NCI-H1694 treated with DMSO at 0.1 percent for 48 hours (cell line): ENCODE measurements around the gene WWOX.

Experiments
- DNase-seq: peaks from one replicate; lab custom pipeline; 2025; lab: John Stamatoyannopoulos, UW

WWOX gene

DNA sequence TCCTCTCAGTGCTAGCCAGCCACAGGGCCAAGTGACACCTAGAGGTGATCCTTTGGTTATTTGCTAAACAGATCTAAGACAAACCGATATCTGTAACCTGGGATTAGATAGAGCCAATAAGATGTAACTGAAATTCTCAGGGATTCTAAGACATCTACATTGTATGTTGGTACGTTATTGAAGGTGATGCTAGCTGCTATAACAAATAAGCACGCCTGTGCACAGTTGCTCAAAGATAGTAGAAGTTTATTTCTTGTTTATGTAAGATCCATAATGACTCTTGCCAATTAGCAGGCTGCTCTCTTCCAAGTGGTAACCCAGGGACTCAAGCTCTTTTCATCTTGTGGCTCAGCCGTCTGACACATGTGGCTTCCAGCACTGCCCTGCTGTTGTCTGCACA lies 370.3 kb downstream of the WWOX start:
- DNase-seq, result no peak

DNA sequence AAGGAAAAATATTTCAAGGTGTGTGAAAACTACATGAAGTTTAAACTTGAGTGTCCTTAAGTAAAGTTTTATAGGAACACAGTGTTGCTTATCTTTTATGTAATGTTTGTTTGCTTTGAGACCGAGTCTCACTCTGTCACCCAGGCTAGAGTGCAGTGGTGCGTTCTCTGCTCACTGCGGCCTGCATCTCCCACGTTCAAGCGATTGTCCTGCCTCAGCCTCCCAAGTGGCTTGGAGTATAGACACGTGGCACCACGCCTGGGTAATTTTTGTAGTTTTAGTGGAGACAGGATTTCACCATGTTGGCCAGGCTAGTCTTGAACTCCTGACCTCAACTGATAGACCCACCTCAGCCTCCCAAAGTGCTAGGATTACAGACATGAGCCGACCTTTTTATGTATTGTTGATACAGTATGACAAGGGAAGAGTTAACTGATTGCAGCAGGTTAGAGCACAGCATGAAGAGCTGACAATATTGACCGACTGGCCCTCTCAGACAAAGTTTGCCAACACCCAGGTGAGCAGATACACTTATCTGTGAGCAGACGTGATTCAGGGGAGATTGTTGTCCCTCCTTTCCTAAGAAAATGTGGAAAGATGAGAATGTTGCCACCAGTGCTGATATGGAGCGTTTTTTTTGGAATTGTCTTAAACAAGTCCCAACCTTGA lies 373.7 kb downstream of the WWOX start:
- no peak for DNase-seq

DNA sequence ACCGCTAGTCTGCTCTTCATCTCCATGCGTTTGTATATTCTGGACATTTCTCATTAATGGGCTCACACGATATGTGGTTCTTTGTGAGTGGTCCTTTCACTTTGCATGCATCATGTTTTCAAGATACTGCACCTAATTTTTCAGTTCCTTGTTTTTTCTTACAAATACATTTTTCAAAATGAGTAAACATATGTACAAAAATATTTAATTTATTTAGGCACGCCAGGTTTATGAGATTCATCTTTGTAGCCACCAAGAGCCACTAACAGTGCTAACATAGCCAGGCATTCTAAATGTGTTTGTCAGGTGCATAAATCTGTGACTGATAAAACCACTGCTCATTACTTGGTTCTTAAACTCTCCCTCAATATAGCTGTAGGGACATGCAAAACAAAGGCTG lies 375.3 kb downstream of the WWOX start:
- no peak for DNase-seq

DNA sequence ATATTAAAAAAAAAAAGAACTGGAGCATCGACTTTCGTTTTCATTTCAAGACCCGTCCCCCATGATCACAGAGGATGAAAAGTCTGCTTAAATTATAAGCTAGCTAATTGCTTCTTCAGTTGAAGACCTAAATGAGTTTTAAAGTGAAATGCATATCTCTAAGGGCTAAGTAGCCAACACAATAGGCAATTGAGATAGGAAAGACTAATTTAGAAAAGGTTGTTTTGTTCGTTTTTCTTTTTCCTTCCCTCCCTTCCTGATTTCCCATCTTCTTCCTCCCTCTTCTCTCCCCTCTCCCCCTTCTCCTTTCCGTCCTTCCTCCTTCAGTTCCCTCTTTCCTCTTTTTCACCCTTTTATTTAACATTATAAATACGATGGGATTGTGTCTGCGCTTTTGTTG lies 377.2 kb downstream of the WWOX start:
- no peak for DNase-seq

DNA sequence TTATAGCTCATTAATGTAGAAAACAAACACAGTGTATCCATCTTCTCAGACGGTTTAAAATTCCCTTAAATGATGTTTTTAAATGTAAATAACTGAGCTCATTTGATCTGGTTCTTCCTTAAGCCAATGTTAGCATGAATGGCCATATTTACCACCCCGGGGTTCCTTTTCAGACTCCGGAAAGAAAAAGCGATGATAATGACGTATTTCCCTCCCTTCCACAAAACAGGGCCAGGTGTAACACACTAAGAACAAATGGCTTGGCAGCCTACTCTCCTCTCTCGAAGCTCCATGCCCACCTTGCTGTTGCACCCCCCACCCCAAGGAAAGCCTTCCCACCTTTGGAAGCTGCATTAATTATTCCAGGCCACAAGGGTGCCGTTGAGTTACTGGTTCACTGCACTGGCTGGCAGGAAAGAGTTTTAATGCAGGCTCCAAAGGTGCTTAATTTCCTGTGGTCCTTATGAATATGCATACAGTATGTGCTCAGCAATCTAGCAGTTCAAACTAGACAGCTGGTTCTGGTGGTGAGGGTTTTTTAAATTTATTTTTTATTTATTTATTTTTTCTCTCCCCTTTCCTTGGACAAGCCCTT lies 378.9 kb downstream of the WWOX start:
- DNase-seq, result no peak

DNA sequence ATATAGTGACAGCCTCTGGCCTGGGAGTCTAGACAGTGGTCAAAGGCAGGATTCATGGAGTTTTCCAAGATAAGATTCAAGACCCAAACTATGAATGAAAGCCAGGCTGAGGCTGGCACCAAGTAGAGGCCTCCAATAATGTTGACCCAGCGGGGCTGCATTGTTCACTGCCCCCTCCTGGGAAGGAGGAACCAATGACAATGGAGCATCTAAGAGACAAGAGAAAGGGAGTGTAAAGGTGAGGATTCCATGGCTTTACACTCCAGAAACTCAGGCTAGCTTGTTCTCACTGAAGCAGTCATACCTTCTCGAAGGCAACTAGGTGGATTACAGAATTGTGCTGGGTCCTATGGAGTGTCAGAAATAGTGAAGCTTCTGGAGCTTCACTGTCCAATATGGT lies 380.3 kb downstream of the WWOX start:
- DNase-seq, result no peak

DNA sequence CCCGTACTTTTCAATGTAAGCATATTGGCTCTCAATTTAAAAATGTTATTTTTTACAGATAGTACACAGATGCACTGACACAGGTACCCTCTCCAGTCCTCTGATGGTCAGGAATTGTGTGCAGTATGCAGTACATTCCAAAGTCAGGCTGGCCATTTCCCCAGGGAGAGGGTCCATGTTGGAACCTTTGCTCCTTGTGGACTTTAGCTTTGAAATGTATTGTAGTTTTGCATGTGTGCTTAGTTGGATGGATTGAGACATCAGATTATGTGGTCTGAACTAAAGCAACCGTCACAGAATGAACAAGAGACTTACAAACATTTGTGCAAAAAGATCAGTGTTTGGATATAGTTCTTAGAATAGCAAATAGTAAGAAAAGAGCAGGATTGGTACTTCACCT lies 381.1 kb downstream of the WWOX start:
- no peak for DNase-seq

DNA sequence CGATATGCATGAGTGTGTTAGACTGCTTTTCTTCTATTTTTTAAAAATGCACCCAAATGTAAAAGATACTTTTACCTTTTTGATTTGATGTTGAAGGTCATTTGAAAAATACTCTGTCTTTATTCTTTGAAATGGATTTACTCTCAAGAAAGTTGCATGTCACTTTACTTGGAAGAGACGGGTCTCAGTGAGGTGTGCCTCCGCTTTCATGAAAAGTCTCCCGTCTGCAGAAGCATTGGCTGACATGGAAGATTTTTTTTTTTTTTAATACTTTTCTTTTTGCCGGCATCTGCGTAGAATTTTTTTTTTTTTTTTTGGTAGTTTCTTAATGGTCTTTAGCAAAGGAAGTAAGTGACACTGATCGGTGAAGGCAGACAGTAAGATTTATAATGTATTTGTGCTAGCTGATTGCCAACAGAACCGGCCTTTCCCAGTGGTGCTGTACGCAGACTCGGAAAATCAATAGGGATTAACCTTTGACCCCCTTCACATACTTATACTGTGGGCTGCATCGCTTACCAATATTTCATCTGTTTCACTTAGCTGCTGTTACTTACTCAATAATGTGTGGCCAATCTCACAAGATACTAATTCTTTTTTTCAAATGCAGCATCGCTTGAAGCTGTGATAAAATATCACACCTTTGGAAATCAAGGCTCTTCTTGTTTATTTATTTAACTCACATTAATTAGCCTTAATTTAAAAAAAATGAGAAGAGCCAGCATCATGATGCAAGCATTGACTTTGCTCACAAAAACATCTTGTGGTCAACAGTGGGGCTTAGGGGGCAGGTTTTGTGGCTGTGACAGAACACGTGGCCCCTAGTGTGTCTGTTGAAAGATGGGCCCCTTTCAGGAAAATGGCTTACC lies 383.9 kb downstream of the WWOX start:
- no peak for DNase-seq

DNA sequence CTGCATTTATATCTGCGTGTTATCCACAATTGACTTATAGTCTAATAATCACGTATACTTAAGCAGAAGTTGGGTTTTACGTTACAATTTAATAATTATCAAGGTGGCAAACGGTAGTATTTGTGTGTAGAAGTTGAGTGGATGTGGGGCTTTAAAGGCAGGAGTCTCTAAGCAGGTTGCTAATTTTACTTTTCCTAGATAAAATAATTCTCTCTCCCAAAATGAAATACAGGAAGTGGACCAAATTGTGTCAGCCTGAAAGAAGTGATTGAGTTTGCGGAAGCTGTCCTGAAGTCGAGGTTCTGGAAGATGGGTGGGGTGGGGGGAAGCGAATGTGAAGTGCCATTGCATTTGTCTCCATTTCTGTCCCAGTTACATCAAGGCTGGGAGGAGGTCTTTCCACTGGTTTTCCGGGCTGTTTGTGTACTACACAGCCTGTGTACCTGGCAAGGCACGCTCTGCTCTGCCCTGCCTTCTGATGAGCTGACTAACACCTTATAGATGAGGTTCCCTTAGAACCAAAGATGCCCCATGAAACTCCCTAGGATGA lies 385.1 kb downstream of the WWOX start:
- no peak for DNase-seq

DNA sequence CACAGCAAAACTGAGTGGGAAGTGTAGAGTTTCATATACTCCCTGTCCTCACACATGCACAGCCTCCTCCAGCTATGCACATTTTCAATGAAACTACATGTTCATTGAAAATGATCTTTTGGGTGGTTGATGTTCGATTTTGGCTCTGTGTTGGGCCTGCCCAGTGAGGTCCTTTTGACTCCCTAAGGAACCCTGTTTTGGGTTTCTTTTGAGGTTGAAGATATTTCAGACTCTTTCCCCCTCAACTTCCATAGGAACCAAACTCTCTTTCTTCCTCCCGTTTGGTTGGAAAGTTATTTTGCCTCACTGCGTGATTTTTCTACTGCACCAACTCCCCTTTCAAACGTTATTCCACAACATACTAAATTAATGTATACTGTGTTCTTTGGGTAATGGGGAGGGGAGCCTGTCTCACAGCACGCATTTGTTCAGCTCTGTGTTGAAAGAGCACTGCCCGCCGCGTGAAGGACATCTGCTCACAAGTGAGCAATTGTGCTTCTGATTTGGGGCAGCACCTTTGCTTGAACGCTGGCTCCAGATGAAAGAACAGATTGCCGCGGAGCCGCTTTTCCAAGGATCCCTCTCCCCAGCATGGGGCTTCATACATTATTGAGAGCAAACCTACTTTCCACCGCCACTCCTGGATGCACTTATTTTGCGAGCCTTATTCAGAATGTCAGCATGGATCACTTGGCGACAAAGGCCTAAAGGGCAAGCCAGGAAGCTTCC lies 385.9 kb downstream of the WWOX start:
- no peak for DNase-seq

DNA sequence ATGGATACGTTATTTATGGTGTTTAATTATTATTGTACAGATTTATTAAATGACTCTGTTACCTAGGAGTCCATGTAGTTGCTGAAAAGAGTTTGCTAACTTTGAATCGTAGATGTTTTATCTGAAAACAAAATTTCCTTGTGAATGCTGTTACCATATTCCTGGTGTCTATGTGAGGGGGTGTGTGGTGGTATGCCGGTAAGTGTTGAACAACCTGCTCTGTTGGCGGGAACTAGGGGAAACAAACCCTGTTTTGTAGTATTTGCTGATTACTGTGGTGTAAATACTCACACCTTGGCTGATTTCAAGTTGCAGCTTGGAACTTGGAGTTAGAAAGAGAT lies 386.4 kb downstream of the WWOX start:
- no peak for DNase-seq

DNA sequence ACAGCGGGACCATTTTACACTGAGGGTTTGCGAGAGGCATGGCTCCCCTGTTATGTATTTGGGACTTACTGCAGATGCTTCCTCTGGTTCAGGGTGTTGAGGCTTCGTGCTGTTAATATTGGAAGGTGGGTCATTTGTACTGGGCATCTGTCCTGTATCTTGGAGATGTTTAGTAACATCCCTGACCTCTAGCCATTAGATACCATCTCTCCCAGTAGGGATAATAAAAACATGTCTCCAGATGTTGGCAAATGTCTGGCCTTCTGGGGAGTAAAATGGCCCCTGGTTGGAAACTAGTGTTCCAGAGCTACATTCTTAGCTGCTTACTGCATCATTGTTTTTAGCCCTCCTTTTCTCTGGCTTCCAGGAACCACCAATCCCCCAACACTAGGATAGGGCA lies 388.0 kb downstream of the WWOX start:
- no peak for DNase-seq

DNA sequence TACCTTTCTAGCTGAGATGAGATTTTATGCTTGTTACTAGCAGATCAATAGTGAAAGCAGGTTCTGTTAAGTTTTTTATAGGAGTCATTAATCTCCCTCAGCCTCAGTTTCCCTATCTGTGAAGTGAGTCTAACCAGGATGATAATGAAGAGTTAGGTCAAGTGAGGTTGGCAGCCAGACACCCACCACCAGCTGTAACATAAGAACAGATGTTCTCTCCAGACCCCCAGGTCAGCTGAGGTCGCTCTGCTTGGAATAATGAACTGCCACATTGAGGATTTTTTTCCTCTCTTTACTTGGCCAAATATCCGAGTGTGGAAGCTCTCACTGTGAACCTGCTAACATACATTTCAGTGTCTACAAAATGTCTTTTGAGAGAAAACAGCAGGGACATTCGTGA lies 389.6 kb downstream of the WWOX start:
- no peak for DNase-seq

DNA sequence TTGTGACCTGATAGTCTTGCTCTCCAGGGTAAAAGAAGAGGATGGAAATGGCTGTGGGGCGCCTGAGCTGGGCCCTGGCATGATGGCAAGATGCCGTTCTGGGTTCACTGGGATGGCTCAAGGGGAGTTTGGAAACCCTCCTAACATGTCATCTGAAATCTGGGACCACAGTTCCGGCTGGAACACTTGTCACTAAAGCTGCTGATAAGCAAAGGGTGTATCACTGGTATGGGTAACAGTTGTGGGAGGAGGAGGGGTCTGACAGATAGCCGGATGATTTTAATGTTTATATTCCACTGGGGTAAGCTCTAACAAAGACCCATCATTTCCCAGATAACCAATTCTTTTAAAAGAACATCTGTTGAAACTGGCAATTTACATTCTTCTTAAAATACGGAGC lies 390.2 kb downstream of the WWOX start:
- DNase-seq, result no peak

DNA sequence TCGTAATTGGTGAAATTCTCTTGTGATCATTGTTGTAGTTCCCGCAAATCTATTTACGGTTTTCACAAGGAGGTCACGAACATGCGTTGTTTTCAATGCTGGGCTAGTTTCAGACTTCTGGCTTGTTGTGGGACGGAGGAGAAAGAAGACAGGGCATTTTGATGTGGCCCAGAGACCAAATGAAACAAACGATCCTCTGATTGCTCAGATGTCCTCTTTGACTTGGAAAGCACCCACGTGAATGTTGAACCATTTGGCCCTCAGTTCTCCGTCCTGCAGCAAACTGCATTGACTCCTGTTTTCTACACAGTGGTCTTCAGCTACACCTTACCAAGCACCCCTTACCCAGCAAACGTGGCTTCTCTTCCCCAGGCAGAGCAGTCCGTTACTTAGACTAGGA lies 391.0 kb downstream of the WWOX start:
- DNase-seq, result no peak

DNA sequence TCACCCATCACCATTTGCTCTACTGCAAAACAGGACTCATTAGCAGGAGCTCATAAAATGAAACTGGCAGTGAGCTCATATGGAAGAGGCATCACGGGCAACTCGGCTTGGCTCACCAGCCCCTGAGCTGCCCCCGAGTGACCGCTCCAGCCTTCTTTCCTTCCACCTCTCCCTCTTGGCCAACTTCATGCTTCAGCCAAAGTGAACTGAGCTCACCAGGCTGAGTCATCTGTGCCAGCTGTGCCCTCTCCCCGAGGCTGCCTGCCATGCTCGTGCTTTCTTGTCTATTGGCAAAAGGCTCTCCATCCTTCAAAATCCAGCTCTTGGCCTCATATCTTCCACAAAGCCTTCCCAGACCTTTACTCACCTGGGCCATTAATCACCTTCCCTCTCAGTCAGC lies 391.4 kb downstream of the WWOX start:
- DNase-seq, result no peak

DNA sequence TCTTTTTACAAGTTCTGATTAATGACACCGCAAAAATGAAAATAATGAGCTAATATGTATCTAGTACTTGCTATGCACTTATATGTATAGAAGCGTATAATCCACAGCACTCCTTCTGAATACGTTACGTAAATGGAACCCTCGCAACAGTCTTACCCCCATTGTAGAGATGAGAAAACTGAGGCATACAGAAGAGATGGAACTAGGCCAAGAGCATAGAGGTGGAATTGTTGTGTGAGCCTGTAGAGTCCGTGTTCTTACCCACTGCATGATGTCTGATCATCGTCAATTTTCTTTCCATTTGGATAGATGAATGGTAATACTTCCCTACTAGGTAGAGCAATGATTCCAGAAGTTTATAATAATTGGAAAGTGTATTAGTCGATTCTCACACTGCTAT lies 394.1 kb downstream of the WWOX start:
- no peak for DNase-seq

DNA sequence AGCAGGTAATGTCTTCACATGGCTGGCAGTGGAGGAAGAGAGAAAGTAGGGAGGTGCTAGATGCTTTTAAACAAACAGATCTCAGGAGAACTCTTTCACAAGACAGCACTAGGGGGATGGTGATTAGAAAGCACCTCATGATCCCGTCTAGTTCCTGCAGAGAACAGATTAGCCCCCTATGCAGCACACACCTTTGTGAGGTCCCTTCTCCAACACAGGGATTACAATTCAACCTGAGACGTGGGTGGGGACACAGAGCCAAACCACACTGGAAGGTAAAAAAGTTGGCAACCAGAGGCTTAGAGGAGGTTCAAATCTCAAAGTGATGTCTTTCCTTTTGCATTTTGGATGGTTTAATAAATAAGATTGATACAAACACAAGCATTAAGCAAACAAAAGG lies 394.7 kb downstream of the WWOX start:
- DNase-seq, result no peak

DNA sequence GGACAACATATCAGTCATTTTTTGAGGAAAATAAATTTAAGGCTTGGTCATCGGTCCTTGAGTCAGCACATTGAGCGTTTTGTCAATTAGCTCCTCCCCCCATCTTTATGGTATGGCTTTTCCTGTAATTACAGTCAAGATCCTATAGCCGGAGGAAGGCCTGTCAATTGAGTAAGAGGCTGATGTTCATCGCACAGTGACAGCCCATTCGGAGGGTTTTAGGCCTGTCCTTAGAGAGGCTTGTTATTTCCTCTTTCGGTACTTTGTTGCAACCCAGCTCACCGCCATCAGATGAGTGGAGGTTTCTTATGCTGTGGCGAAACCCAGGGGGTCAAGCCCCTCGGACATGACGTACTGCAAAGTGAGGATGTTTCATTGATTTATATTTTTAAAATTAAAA lies 395.2 kb downstream of the WWOX start:
- DNase-seq, result no peak

DNA sequence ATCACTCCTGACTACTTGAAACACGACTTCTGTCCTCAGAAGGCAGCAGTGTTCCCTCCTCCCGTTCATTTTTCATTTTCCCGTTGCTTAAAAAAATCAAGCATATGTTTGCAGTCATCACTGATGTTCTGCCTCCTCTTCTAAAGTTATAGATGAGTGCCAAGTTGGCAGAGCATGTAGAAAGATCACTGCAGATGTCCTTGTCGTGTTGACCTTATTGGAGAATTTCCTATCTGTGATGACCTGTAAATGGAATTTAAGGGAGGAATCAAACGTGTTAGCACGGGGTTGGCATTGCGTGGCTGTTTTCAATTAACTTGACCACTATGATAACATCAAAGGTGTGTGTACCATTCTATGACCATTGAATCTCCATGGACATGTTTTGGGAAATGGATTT lies 396.7 kb downstream of the WWOX start:
- DNase-seq, result no peak

DNA sequence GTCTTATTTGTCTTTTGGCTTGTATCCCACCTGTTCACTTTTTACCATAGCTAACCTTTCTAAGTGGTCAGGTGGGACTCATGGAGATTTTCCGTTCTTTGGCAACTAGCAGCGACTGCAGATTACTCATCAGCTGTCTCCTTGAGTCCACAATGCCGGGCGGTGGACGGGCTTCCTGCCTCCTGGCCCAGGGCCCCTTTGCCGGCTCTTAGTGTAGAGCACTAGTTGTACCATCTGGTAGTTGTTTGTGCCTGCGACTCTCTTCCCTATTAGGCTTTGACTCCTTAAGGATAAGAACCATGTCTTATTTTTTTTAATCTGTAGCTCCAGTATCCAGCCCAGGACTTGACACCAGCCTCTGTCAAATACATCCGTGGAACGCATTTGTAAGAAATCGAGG lies 399.9 kb downstream of the WWOX start:
- no peak for DNase-seq

DNA sequence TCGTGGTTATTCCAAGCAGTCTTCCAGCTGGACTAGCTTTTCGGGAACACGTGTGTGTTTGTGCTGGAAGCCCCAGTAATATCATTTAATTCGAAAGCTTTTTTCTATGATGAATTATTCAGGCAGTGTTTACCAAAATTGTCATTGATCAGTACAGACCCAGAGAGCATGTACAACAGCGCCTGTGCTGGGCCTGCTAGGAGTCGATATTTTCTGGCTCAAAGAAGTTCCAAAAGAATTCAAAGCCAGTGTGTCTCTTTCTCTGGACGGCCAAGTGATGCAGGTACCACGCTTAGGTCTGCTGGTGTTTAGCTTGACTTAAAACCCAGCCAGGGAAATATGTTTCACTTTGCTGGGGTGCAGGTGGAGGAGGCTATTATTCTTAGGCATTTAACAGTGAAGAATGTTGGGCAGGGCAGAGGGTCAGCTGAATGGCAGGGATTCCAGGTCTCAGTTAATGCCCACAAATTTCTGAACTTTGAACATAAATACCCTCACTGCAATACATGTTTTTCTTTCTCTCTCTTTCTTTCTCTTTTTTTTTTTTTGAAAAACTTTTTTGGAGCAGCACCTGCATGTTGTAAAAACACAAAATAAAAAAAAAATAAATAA lies 401.3 kb downstream of the WWOX start:
- no peak for DNase-seq
